GM19324 (cell line): ENCODE data around the gene NWD2.

Experiments used
- ATAC-seq: cut with Tn5 transposase; IDR thresholded peaks from one replicate; pipeline ENCODE4 v1.9.1; 2021; ENCODE audit warnings: mild to moderate bottlenecking, moderate library complexity; ENCODE audit not compliant: unreplicated experiment, low FRiP score

NWD2 gene

GRCh38 chr4:37464373-37465128 lies 220.0 kb downstream of the NWD2 start:
- ATAC-seq = no peak

DNA sequence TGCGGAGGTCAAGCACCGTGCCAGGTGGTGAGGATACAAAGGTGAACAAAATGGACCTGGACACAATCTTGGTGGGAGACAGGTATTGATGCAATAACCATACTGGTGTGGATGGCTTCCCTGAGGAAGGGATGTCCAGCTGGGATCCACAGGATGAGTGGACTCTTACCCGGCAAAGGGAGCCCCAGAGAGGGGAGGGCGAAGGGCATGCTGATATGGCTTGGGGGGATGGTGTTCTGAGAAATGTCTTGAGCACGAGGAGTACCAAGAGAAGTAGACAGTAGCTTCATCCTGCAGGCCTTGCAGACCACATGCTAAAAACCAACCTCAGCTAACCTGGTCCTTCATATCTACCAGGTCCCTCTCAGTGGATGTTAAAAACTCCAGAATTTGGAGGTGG lies 220.8 kb downstream of the NWD2 start:
- ATAC-seq = no peak

- no peak for ATAC-seq
These were observed 221.3 kb downstream of the NWD2 start for GRCh38 chr4:37465845-37466244.

DNA sequence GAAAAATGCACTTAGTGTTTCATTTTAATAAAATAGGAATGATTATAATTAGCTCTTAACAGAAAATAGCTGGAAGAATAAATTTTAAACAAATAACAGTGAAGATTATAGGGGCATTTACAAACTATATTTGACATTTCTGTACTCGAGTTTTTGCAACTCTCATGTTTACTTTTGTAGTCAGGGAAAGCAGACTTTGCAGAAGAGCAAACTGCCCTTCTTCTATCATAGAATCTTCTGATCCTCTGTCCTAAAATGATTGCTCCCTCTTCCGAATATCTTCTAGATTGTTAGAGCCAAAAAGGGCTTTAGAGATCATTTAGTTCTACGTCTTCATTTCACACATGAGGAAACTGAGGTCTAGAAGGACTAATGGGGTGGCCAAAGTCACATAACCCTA lies 222.7 kb downstream of the NWD2 start:
- no peak for ATAC-seq

GRCh38 chr4:37467824-37468223 lies 223.3 kb downstream of the NWD2 start:
- ATAC-seq = no peak

DNA sequence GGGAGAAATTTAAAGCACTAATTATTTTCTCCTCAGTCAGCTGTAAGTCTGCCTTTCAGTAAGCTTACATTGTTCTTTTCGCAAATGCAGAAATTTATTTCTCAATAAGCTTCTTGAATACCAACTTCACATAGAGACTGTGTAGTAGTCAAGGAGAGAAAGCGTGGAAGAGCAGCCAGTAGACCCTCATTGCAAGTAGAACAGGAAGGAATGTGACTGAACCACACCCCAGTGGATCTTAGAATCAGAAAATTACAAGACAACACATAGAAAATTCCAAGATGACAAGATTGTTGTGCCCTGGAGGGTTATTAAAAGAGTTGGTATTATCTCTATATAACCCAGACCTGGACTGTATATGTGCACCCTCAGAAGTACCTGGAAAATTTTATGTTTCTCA lies 224.7 kb downstream of the NWD2 start:
- no peak for ATAC-seq

DNA sequence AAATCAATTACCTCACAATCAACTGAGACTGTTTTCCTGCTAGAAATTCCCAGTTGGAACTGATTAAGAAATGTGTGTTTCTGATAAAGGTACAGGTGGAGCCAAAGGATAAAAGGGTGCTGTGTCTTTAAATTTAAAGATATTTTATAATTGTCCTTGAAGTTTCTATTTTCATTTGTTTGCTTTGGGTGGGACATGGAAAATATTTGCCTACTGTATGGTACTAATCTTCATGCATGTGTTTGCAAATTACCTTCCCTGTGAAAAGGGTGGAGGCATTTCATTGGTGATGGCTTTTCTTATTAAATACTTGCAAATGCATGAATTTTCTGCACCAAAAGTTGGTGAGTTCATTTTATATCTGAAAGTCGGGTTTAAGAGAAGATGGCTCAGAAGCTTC lies 225.7 kb downstream of the NWD2 start:
- ATAC-seq = no peak

DNA sequence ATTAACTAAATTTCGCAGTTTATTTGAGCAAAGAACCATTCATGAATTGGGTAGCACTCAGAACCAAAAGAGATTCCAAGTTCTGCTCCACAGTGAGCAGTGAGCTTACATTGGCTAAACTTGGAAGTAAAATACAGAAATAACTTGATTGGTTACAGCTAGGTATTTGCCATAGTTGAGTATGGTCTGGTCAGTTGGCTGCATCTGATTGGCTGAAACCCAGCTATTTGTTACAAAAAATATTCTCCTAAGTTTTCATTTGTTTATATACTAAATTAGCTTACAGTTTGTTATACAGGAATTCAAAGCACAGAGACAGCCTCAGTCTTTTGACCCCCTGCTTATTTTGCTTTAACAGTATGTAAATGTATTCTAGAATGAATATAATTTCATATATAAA lies 226.6 kb downstream of the NWD2 start:
- ATAC-seq = no peak

DNA sequence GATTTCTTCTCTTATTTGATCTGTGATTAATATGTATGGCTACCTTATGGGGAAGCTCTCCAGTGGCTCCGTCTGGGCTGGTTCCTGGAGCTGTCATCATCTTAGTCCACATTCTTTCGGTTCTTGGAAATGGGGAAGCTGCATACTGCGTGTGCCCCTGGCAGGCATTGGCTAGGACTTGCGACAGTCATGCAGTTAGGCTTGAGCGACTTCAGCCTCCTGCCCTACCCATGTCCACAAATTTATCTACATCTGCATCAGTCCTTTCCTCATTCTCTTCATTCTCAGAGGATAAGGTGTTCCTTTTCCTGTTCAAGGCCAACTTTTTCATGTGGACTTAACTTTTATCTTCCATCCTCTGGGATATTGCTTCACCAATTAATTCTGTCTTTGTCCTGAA lies 227.4 kb downstream of the NWD2 start:
- no peak for ATAC-seq

DNA sequence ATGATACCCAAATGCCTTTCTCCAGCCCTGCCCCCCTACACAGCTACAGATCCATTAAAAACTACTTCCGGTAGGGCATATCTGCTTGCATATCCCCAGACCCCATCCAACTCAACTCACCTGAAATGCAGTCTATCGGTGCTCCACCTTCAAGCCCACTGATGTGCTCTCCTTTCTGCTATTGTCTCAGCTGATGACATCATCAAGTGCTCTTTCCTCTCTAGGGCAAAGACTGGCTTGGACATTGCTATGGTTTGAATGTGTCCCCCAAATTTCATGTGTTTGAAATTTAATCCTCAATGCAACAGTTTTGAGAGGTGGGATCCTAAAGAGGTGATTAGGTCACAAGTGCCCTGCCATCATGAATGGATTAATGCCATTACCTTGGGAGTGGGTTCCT lies 229.3 kb downstream of the NWD2 start:
- ATAC-seq = no peak

DNA sequence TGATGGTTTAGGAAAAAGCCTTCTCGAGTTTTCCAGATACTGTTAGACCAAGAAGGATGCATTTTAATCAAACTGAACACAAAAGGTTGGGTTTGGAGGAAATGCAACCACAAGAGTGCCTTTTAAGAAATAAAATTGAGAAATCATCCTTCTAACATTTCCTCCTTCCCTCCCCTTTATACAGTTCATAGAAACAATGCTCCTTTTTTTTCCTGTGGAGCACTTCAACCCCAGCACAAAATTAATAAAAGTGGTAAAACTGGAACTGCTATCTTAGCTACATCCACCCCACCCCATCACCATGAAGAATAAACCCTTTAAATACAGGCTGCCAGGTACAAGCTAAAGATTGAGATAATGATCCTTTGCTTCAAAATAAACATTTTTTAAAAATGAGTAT lies 230.5 kb downstream of the NWD2 start:
- no peak for ATAC-seq

GRCh38 chr4:37475776-37476175 lies 231.2 kb downstream of the NWD2 start:
- no peak for ATAC-seq

- ATAC-seq = no peak
These were observed 231.7 kb downstream of the NWD2 start for GRCh38 chr4:37476256-37476655.

DNA sequence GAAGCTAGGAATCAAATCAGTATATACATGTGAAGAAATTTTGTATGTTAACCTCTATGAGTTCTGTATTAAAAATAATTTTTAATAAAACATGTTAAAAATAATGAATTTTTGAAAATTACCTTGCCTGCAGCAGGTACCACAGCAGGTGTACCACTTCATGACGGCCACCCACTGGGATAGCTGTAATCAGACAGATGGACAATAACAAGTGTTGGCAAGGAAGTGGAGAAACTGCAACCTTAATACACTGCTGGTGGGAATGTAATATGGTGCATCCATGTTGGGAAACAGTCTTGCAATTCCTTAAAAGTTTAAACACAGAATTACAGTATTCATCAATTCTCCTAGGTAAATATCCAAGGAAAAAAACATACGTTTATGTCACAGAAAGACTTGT lies 232.1 kb downstream of the NWD2 start:
- ATAC-seq = no peak

- no peak for ATAC-seq
These were observed 232.6 kb downstream of the NWD2 start for GRCh38 chr4:37477126-37477525.

GRCh38 chr4:37478151-37478550 lies 233.6 kb downstream of the NWD2 start:
- ATAC-seq = no peak

- ATAC-seq = no peak
These were observed 236.0 kb downstream of the NWD2 start for GRCh38 chr4:37480509-37480908.

DNA sequence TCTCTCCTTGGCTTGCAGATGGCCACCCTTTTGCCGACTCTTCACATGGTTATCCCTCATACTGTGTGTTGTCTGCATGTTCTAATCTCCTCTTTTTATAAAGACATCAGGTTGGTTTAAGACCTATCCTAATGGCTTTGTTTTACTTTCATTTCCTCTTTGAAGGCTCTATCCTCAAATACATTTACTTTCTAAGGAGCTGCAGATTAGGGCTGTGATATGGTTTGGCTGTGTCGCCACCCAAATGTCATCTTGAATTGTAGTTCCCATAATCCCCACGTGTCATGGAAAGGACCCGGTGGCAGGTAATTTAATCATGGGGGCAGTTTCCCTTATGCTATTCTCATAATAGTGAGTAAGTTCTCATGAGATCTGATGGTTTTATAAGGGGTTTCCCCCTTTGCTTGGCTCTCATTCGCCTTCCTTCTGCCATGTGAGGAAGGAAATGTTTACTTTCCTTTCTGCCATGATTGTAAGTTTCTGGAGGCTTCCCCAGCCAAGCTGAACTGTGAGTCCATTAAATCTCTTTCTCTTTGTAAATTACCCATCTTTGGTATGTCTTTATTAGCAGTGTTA lies 237.1 kb downstream of the NWD2 start:
- no peak for ATAC-seq

GRCh38 chr4:37482236-37482913 lies 237.8 kb downstream of the NWD2 start:
- no peak for ATAC-seq

DNA sequence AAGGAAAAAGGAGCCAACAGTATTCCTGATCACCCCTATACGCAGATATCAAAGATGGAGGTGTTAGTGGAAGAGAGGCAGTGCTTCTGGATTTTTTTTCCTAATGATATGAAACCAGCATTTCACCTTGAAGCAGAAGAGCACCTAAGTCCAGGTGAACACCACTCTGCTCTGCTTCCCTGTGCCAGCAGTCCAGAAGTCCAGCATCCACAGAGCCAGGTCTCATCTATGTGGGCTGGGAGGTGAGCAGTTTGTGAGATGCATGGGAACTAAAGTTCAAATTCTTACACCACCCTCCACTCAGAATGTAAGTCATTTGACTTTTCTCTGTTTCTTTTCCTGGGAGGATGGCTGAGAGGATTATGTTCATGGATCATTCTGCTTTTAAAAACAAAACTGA lies 239.1 kb downstream of the NWD2 start:
- ATAC-seq = no peak

DNA sequence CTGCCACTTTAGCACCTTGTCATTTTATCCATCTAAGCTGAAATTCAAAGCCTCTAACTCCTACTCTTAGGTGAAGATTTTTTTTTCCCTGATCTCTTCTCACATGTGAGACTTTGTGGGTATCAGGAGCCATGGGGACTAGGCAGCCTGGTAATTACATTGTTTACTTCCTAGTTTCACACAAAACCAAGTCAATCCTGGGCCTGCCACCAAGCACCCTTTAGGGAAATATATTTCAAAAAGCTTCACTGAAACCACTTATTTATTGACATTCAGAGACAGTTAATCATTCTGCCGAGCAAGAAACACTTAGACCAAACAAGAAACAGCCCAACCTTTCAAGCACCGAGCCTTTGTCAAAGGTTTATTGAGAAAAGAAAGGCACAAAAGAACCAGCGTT lies 241.6 kb downstream of the NWD2 start:
- ATAC-seq = no peak

DNA sequence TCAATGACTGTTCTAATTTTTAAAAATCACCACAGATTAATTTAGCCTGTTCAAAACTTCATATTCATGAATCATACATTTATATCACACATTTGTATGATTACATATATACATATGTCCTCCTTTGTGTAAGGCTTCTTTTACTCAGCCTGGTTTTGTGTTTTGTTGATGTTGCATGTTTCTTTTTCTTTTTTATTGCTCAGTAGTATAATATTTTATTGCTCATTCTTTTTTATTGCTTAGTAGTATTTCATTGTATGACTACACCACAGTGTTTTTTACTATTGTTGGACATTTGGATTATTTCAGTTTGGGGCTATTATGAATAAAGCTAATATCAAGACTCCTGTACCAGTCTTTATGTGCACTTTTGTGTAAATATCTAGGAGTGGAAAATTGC lies 243.1 kb downstream of the NWD2 start:
- ATAC-seq = no peak
